ENCODE results near the gene STK36.

DNA sequence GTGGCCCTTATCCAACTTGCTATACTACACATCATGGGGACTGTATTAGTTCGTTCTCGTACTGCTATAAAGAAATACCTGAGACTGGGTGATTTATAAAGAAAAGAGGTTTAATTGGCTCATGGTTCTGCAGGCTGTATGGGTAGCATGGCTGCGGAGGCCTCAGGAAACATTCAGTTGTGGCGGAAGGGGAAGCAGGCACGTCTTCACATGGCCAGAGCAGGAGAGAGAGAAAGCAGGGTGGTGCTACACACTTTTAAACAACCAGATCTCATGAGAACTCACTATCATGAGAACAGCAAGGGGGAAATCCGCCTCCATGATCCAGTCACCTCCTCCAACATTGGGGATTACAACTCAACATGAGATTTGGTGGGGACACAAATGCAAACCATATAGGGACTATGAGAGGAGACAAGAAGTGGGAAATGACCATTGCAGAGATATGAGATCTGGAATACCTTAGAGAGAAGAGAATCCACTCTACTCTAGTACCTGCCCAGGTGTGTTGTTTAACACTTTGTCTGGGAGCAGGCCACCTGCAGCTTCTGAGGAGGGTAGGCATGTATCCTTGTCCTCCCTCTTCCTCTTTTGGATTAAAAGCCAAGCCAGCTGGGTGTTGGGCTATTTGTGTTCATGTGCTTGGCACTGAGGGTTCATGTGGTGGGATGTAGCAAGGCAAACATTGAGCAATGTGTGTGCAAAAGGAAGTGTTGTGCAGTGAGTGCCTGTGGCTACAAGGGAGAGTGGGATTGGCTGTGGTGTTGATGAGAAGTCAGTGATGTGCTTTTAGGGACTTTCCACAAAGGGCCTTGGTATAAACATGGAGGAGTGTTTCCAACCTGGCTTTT lies 61.5 kb downstream of the STK36 start:
- TF ChIP-seq, protein P1, sequence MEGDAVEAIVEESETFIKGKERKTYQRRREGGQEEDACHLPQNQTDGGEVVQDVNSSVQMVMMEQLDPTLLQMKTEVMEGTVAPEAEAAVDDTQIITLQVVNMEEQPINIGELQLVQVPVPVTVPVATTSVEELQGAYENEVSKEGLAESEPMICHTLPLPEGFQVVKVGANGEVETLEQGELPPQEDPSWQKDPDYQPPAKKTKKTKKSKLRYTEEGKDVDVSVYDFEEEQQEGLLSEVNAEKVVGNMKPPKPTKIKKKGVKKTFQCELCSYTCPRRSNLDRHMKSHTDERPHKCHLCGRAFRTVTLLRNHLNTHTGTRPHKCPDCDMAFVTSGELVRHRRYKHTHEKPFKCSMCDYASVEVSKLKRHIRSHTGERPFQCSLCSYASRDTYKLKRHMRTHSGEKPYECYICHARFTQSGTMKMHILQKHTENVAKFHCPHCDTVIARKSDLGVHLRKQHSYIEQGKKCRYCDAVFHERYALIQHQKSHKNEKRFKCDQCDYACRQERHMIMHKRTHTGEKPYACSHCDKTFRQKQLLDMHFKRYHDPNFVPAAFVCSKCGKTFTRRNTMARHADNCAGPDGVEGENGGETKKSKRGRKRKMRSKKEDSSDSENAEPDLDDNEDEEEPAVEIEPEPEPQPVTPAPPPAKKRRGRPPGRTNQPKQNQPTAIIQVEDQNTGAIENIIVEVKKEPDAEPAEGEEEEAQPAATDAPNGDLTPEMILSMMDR (IDR thresholded peaks at IDR 0.05): no peak
- TF ChIP-seq POLR2A (IDR thresholded peaks at IDR 0.05): no peak
